Stimulated activated naive B cell treated with anti-CD40 and anti-IgM and Interleukin-4, amounts not matched to agents 10 μg/mL and 1 μg/mL and 100 μg/mL, for 72 hours (primary cell): ENCODE results near the gene NUPR2.
A peak's percentile ranks its signal among the peaks of the same experiment; 100 is the strongest.
"Not testable (repeated sequence)": the region's sequence is repeated elsewhere in the genome, so short reads cannot be mapped to it uniquely, and the experiment has no call there.

Experiments
- ATAC-seq, 2 donors: fragments of 150-1000 bp; cut with Tn5 transposase; replicated peaks; 2 replicates each; pipeline ENCODE4 v1.10.0; 2021; ENCODE audit warnings: moderate library complexity in 1 of 2
- DNase-seq: peaks from one replicate; pipeline ENCODE4 v3.0.0; 2021
- H3K27ac Mint-ChIP-seq: one replicate; pipeline ENCODE4 v1.8.0; 2022; ENCODE audit warnings: mild to moderate bottlenecking, mixed read lengths
- H3K27me3 Mint-ChIP-seq, 2 donors: one replicate each; pipeline ENCODE4 v1.8.0; 2022; ENCODE audit warnings: mixed read lengths in 2 of 2
- H3K36me3 Mint-ChIP-seq, 2 donors: one replicate each; pipeline ENCODE4 v1.8.0; 2022; ENCODE audit warnings: mixed read lengths in 2 of 2, mild to moderate bottlenecking in 1 of 2
- H3K4me1 Mint-ChIP-seq, 2 donors: one replicate each; pipeline ENCODE4 v1.8.0; 2022; ENCODE audit warnings: mixed read lengths in 2 of 2, mild to moderate bottlenecking in 1 of 2
- H3K4me3 Mint-ChIP-seq, 2 donors: one replicate each; pipeline ENCODE4 v1.8.0; 2022; ENCODE audit warnings: mild to moderate bottlenecking in 2 of 2, mixed read lengths in 2 of 2, moderate library complexity in 1 of 2
- H3K9me3 Mint-ChIP-seq, 2 donors: one replicate each; pipeline ENCODE4 v1.8.0; 2022; ENCODE audit warnings: mixed read lengths in 2 of 2, mild to moderate bottlenecking in 1 of 2

NUPR2 gene

GRCh38 chr7:56074371-56074791 is 41.8 kb downstream of the NUPR2 start:
- no peaks in the 10 kb centered on the region for H3K9me3 Mint-ChIP-seq
- no peak overlapping the region for H3K4me3 Mint-ChIP-seq
- ATAC-seq (peak; percentile 96 to 97), DNase-seq (peak; percentile 72)
- peak overlapping the region; percentile 68 for H3K27ac Mint-ChIP-seq
- no peaks in the 10 kb centered on the region for H3K27me3 Mint-ChIP-seq
- peaks cover 27 to 34% of the 10 kb centered on the region in 2 donors for H3K36me3 Mint-ChIP-seq
- peaks cover 2 to 7% of the 10 kb centered on the region in 2 donors for H3K4me1 Mint-ChIP-seq

- not testable (repeated sequence) for ATAC-seq, H3K4me3 Mint-ChIP-seq, H3K9me3 Mint-ChIP-seq, DNase-seq, H3K27ac Mint-ChIP-seq, H3K27me3 Mint-ChIP-seq
- Mint-ChIP-seq H3K4me1 (peaks cover 20 to 35% of the 10 kb centered on the region in 2 donors), H3K36me3 (peaks cover 38 to 42% of the 10 kb centered on the region in 2 donors)
Observed at GRCh38 chr7:56066376-56066775, 49.8 kb downstream of the NUPR2 start.
